Activated CD8-positive, alpha-beta memory T cell treated with anti-CD3 and anti-CD28 coated beads for 24 hours (primary cell): ENCODE measurements around the gene UGT1A9.

Experiments
- DNase-seq: peaks from one replicate; pipeline ENCODE4 v3.0.0-alpha.2; 2020

Gene UGT1A9

GRCh38 chr2:233819884-233820773 lies 148.4 kb downstream of the UGT1A9 start:
- peak; percentile 45 for DNase-seq

- no peak for DNase-seq
Measured at GRCh38 chr2:233820774-233821105, 149.0 kb downstream of the UGT1A9 start.

- DNase-seq: no peak
Measured at GRCh38 chr2:233821196-233821595, 149.5 kb downstream of the UGT1A9 start.

GRCh38 chr2:233821709-233822100 lies 150.0 kb downstream of the UGT1A9 start:
- DNase-seq: no peak

GRCh38 chr2:233822101-233822771 lies 150.5 kb downstream of the UGT1A9 start:
- DNase-seq: peak; percentile 46
